GM15510 (cell line): ENCODE measurements around the gene HUNK.

Experiments
- POLR2A ChIP-seq: IDR thresholded peaks from 3 replicates; pipeline ENCODE4 v1.6.1; 2011; ENCODE audit warnings: borderline replicate concordance; ENCODE audit not compliant: insufficient read length; ENCODE audit errors: extremely low read depth

Gene HUNK

DNA sequence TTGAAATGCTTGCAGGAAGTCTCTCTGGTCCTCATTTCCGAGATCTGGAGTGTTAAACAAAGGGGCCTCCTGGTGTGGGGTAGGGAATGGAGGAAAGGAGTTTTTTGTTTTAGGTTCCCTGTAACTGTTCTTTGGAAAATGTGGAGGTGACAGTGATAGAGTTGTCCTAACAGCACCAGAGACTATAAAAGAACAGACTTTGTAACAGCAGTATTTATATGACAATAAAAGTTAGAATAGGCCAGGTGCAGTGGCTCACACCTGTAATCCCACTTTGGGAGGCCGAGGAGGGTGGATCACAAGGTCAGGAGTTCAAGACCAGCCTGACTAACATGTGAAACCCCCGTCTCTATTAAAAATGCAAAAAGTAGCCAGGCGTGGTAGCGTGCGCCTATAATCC lies 68.9 kb downstream of the HUNK start:
- no peak for TF ChIP-seq POLR2A

DNA sequence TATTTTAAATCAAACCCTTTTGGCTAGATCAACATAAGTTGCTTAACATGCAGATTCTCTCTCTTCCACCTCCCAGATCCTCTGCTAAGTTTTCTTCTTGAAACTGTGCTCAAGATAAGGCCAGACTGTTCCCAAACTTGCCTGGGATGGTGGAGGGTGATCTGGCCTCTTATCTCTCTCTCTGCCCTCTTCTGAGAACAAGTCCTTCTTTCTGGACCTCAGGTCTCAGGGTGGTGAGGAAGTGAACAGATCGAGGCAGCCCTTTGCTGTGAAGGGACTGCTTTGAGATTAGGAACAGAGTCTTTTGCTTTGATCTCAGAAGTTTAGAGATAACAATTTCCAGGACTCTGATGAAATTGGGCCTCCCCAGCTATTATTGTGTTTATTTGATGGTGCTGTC lies 70.7 kb downstream of the HUNK start:
- TF ChIP-seq POLR2A = no peak

- TF ChIP-seq POLR2A = no peak
These were observed 72.3 kb downstream of the HUNK start for GRCh38 chr21:31945141-31945540.

DNA sequence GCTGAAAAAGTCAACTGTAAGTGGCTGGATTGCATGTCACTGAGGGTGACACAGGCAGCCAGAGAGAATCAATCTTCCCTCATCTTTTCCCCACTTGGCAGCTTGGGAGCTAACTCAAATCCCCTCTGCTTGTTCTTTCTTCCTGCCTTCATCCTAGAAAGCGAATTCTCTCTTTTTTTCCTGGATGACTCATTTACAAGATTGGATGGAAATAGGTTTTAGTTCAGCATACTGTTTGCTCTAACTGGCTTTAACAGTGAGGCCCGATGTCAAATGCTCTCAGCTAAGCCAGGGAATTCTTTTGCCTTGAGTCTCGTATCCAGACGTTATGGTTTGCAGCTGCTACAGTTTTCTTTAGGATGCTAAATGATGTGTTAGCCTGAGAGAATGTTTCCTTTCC lies 72.7 kb downstream of the HUNK start:
- no peak for TF ChIP-seq POLR2A

DNA sequence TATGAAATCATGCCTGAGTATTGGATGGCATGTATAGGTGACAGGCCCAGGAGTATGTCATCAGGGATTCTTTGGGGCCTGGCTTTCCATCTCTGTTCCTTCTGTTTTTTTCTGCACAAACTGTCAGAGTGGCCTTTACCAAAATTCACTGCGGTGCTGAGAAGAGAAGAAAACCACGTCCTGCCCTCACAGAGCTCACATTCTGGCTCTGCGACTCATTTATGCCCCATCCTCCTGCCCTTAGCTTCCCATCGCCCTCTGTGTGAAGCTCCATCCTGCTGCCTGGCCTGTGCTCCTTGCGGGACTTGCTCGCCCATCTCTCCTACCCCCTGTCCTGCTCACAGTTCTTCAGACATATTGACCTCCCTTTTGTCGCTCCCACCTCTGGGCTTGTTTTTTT lies 73.4 kb downstream of the HUNK start:
- TF ChIP-seq POLR2A = no peak

GRCh38 chr21:31948676-31949075 lies 75.9 kb downstream of the HUNK start:
- TF ChIP-seq POLR2A = no peak

GRCh38 chr21:31952828-31953227 lies 80.0 kb downstream of the HUNK start:
- no peak for TF ChIP-seq POLR2A

- TF ChIP-seq POLR2A = no peak
These were observed 84.8 kb downstream of the HUNK start for GRCh38 chr21:31957631-31958030.

DNA sequence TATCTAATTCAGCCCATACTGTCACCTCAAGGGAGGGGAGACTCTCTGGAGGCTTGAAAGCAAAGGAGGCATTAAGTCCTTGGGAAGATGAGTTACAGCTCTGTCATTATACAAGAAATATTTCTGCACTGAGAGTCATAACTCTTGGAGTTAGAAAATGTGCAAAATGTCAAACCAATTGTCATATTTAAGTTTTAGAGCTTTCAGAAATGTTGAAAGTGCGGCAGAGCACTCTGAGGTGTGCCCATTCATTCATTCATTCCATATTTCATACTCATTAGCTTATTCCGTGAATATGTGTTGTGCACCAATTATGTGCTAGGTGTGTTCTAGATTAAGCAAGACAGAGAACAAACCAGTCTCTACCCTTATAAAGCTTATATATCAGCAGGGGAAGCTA lies 87.1 kb downstream of the HUNK start:
- TF ChIP-seq POLR2A = no peak

DNA sequence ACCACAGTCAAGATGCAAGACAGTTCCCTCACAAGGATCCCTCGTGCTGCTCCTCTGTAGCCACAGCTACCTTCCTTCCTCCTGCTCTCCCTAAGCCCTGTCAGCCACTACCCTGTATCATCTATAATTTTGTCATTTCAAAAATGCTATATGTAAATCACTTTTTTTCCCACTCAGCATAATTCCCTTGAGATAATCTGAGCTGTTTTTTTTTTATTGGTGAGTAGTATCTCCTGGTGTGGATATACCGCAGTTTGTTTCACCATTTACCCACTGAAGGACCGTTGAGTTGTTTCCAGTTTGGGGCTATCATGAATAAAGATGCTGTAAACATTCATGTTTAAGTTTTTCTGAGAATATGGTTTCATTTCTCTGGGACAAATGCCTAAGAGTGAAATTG lies 88.2 kb downstream of the HUNK start:
- TF ChIP-seq POLR2A = no peak

DNA sequence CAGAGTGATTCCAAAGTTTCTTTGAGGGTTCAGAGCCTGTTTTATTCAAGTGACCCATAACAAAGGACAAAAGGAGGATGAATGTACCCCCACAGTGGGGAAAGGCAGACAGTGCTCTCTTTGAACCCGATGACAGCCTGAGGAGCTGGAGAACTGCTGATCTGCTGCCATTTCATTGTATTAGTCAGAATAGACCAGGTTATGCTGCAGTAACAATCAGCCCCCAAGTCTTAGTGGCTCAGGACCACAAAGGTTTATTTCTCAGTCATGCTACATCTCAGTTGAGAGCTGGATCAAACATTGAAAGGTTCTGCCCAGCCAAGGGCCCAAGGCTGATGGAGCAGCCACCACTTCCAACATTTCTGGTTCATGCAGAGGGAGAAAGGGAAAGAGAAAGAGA lies 88.9 kb downstream of the HUNK start:
- no peak for TF ChIP-seq POLR2A

- no peak for TF ChIP-seq POLR2A
These were observed 91.9 kb downstream of the HUNK start for GRCh38 chr21:31964692-31965091.

DNA sequence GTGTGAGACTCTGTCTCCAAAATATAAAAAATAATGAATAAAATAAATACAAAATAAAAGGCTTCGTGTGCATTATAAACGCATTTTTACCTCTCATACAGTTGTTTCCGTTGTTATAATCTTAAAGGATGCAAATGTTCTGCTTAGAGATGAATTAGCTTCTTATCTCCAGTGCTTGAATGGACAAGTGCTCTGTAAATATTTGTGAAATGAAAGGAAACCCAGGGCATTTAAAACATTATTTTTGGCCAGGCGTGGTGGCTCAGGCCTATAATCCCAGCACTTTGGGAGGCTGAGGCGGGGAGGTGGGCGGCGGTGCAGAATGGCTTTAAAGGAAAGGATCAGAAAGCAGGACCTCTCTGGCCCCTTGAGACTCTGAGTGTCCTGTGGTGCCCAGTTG lies 94.5 kb downstream of the HUNK start:
- no peak for TF ChIP-seq POLR2A

GRCh38 chr21:31972622-31973021 lies 99.8 kb downstream of the HUNK start:
- TF ChIP-seq POLR2A = no peak

DNA sequence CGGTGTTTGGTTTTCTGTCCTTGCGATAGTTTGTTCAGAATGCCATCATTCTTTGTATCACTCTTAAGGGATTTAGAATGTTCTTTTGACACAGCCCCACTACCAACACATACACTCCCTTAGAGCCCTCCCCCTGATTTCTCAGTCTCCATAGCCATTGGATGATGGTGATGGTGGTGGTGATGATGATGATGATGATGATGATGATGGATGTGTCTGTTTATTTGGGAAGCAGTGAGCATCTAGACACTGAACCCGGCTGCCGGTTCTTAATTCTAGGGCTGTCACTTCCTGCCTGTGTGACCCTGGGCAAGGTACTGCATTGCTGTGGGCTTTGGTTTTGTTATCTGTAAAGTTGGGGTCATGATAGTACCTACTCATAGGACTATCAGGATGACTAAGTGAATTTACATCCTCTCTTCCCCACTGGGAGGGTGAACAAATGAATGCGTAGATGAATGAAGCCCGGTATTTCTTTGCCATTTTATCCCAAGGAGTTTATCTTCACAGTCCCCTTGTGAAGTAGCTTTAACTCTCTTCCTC lies 100.7 kb downstream of the HUNK start:
- no peak for TF ChIP-seq POLR2A

DNA sequence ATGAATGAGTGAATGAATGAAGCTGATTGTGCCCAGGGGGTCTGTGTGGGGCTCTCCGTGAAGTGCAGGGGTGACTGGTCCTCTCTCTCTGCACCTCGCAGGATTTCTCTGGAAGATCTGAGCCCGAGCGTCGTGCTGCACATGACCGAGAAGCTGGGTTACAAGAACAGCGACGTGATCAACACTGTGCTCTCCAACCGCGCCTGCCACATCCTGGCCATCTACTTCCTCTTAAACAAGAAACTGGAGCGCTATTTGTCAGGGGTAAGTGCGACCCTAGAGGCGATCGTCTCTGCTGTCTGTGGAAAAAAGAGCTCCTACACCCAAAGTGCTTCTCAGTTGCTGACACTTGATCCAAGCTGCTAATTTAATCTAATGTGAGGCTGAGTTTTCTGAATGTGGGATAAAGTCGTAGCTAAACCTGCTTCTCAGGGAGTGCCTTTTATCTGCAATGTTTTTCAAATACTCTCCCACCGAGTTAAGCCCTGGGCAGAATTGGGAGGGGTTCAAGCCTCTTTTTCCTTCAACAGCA lies 101.7 kb downstream of the HUNK start:
- no peak for TF ChIP-seq POLR2A

- TF ChIP-seq POLR2A = no peak
These were observed 102.7 kb downstream of the HUNK start for GRCh38 chr21:31975491-31975890.

- no peak for TF ChIP-seq POLR2A
These were observed 105.0 kb downstream of the HUNK start for GRCh38 chr21:31977816-31978215.

- TF ChIP-seq POLR2A = no peak
These were observed 110.3 kb downstream of the HUNK start for GRCh38 chr21:31983120-31983519.
